IPS-18a (cell line): ENCODE results near the gene CFAP410.

Source experiments
- H3K27ac ChIP-seq: one replicate; pipeline ENCODE4 v1.5.1; 2013; ENCODE audit warnings: low read length
- H3K27me3 ChIP-seq: one replicate; pipeline ENCODE4 v1.6.1; 2013; ENCODE audit warnings: mild to moderate bottlenecking, low read length; ENCODE audit not compliant: control insufficient read depth, insufficient read depth
- H3K36me3 ChIP-seq: one replicate; pipeline ENCODE4 v1.6.1; 2013; ENCODE audit warnings: low read depth, low read length; ENCODE audit not compliant: control insufficient read depth
- H3K4me1 ChIP-seq: one replicate; pipeline ENCODE4 v1.6.1; 2013; ENCODE audit warnings: low read depth, low read length; ENCODE audit not compliant: control insufficient read depth
- H3K4me3 ChIP-seq: one replicate; pipeline ENCODE4 v1.5.1; 2013; ENCODE audit warnings: low read length
- H3K9ac ChIP-seq: one replicate; pipeline ENCODE4 v1.6.1; 2013; ENCODE audit warnings: mild to moderate bottlenecking, low read length, moderate library complexity
- H3K9me3 ChIP-seq: one replicate; pipeline ENCODE4 v1.6.1; 2013; ENCODE audit warnings: low read depth, low read length; ENCODE audit not compliant: control insufficient read depth

The CFAP410 gene

DNA sequence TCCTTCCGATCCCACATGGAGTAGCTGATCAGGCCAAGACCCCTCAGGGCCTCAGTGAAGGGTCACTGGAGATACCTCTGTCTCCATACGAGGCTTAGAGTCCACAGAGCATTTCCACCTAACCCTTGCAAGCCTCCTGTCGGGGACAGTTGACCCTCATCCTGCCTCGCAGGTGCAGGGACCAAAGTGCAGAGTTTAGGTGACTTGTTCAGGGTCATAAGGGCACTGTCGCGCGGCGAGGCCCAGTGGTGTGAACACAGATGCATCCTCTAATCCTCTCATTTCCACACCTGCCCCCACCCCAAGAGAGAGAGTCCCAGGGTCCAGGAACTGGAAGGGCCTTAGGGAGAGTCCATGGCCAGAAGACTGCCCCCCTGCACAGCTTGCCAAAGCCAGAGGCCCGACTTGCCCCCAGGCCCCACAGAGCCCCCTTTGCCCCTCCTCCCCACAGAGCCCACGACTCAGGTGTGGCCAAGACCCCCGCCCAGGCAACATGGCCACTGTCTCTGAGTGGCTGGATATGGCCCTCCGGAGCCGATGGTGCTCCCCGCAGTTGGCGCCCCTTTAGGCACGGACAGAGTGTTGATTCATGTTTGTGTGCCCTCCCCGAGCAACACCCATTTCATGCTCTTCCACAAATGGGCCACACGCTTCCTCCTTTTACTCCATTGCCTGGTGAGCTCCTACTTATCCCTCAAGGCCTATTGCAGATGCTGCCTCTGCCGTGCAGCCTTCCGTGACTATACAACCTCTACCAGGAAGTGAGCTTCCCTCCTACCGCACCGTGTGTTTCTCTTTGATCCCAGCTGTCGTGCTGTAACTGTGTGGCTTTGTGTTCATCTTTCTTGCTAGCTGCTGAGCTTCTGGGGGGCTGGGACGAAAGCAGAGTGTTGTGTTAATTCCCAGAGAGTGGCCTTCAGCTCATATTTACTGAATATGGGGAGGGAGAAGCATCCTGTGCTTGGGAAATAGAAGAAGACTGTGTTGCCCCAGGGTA is 15.9 kb upstream of the CFAP410 start:
- H3K4me1 ChIP-seq: no peaks in the 10 kb centered on the region
- H3K9ac ChIP-seq: no peak overlapping the region
- H3K4me3 ChIP-seq: no peak overlapping the region
- no peaks in the 10 kb centered on the region for H3K27me3 ChIP-seq
- no peak overlapping the region for H3K27ac ChIP-seq
- no peaks in the 10 kb centered on the region for H3K36me3 ChIP-seq
- H3K9me3 ChIP-seq: no peaks in the 10 kb centered on the region

GRCh38 chr21:44354001-44354405 is 14.8 kb upstream of the CFAP410 start:
- no peaks in the 10 kb centered on the region for H3K4me1 ChIP-seq
- H3K36me3 ChIP-seq: no peaks in the 10 kb centered on the region
- no peaks in the 10 kb centered on the region for H3K9me3 ChIP-seq
- no peak overlapping the region for H3K9ac ChIP-seq
- H3K27ac ChIP-seq: no peak overlapping the region
- no peaks in the 10 kb centered on the region for H3K27me3 ChIP-seq
- no peak overlapping the region for H3K4me3 ChIP-seq

GRCh38 chr21:44353191-44353970 is 14.2 kb upstream of the CFAP410 start, which contains the start of gene TRPM2:
Gene TRPM2 (plus strand): TSS chr21:44353621. CDS start chr21:44353701, 80 bp downstream.
- H3K27ac ChIP-seq: no peak within 1 kb of the TSS
- H3K4me1 ChIP-seq: no peaks in the 10 kb centered on the region
- no peak within 1 kb of the TSS for H3K4me3 ChIP-seq
- H3K36me3 ChIP-seq: no peaks in the 10 kb centered on the region
- H3K27me3 ChIP-seq: no peaks in the 10 kb centered on the region
- no peak within 1 kb of the TSS for H3K9ac ChIP-seq
- no peaks in the 10 kb centered on the region for H3K9me3 ChIP-seq

DNA sequence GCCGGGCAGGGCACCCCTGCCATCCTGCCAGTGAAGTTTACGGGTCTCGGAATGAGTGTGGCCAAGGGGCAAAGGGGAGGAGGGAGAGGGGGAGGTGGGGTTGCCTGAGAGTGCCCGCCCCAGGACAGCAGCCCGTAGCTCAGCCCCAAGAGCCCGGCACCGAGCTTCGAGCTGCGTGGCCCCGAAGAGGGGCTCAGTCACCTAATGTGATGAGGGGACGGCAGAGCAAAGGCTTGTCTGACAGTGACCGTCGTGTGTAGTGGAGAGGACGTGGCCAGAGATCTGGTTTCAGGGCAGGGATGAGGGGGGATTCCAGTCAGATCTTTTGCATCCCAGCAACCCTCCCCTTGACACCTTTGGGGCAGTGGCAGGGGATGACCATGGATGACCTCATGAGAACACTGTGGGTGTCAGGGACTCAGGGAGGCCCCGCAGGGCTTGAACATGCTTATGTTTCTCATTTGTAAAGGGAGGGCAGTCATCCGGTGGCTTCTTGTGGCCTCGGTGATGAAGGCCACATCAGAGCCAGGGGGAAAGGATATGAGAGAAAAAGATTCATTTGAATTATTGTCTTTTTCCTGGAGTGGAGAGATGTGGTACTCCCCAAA is 13.2 kb upstream of the CFAP410 start:
- Histone ChIP-seq H3K4me3 (no peak overlapping the region), H3K27me3 (no peaks in the 10 kb centered on the region), H3K9ac (no peak overlapping the region), H3K9me3 (no peaks in the 10 kb centered on the region), H3K27ac (no peak overlapping the region), H3K4me1 (no peaks in the 10 kb centered on the region), H3K36me3 (no peaks in the 10 kb centered on the region)

GRCh38 chr21:44351535-44352252 is 12.5 kb upstream of the CFAP410 start:
- Histone ChIP-seq H3K27me3 (no peaks in the 10 kb centered on the region), H3K9ac (no peak overlapping the region), H3K36me3 (no peaks in the 10 kb centered on the region)

DNA sequence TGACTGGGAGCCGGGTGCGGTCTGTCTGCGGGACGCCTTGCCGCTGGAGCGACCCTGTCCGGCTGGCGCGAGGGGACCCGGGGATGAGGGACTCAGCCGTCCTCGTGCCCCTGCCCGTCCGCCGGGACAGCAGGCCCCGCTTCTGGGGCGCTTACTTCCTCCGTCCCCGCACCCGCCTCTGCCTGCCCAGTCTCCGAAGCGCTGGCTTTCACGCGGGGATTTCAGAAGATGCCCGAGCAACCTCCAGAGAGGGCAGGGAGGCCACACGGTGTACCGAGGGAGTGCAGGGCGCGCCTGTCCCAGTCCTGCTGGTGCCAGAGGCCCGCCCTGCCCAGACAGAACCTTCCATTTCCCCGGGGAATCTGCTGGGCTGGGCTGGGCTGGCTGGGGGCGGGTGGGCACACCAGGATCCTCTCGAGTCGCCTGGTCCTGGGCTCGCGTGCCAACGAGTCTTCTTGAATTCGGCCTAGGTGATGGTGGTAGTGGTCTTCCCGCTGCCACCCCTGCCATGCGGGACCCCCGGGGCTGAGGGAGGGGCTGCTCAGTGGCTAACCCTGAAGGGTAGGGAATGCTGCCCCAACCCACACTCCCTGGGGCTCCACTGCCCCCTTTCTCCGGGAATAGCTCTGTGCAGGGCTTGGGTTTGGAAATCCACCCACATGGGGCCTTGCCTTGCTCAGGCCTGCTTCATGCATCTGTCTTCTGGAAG is 11.7 kb upstream of the CFAP410 start:
- no peaks in the 10 kb centered on the region for H3K27me3 ChIP-seq
- H3K36me3 ChIP-seq: no peaks in the 10 kb centered on the region
- no peaks in the 10 kb centered on the region for H3K4me1 ChIP-seq
- no peak overlapping the region for H3K27ac ChIP-seq
- no peak overlapping the region for H3K9ac ChIP-seq
- H3K4me3 ChIP-seq: no peak overlapping the region
- no peaks in the 10 kb centered on the region for H3K9me3 ChIP-seq

More at GRCh38 chr21:44351535-44352252, 12.5 kb upstream of the CFAP410 start:
- no peak overlapping the region for H3K4me3 ChIP-seq
- H3K9me3 ChIP-seq: no peaks in the 10 kb centered on the region
- no peak overlapping the region for H3K27ac ChIP-seq
- H3K4me1 ChIP-seq: no peaks in the 10 kb centered on the region

- Histone ChIP-seq H3K4me1 (no peaks in the 10 kb centered on the region), H3K27ac (no peak overlapping the region), H3K4me3 (no peak overlapping the region), H3K27me3 (no peaks in the 10 kb centered on the region), H3K9ac (no peak overlapping the region), H3K9me3 (no peaks in the 10 kb centered on the region), H3K36me3 (no peaks in the 10 kb centered on the region)
These were observed 10.9 kb upstream of the CFAP410 start for GRCh38 chr21:44349847-44350772.

GRCh38 chr21:44349416-44349846 is 10.2 kb upstream of the CFAP410 start:
- no peak overlapping the region for H3K9ac ChIP-seq
- H3K36me3 ChIP-seq: no peaks in the 10 kb centered on the region
- no peak overlapping the region for H3K4me3 ChIP-seq
- no peak overlapping the region for H3K27ac ChIP-seq
- H3K9me3 ChIP-seq: no peaks in the 10 kb centered on the region
- no peaks in the 10 kb centered on the region for H3K4me1 ChIP-seq
- no peaks in the 10 kb centered on the region for H3K27me3 ChIP-seq

- no peaks in the 10 kb centered on the region for H3K4me1 ChIP-seq
These were observed 9.7 kb upstream of the CFAP410 start for GRCh38 chr21:44348861-44349260.

More at GRCh38 chr21:44348861-44349260, 9.7 kb upstream of the CFAP410 start:
- H3K27me3 ChIP-seq: no peaks in the 10 kb centered on the region
- H3K9ac ChIP-seq: no peak overlapping the region
- H3K9me3 ChIP-seq: no peaks in the 10 kb centered on the region
- no peak overlapping the region for H3K27ac ChIP-seq
- no peaks in the 10 kb centered on the region for H3K36me3 ChIP-seq
- H3K4me3 ChIP-seq: no peak overlapping the region
